Hepatocyte (in vitro differentiated cells): Measurements from ENCODE around the gene PRDM15. TPM values are rescaled to one million over a fixed set of nuclear protein-coding genes. Genes with fewer than 3 reads are reported as not detected.

Experiments used
- DNase-seq: peaks from one replicate; pipeline ENCODE4 v3.0.0-alpha.2; 2016; ENCODE audit warnings: low spot score
- H2AFZ ChIP-seq: fragments of 200-600 bp; sonication (generic); 2 replicates; pipeline ENCODE4 v1.6.0; 2016; ENCODE audit warnings: antibody characterized with exemption, mild to moderate bottlenecking
- H3K27ac ChIP-seq: fragments of 200-600 bp; sonication (generic); 2 replicates; pipeline ENCODE4 v1.5.1; 2016; ENCODE audit warnings: mild to moderate bottlenecking
- H3K27me3 ChIP-seq: fragments of 200-600 bp; sonication (generic); 2 replicates; pipeline ENCODE4 v1.6.1; 2016
- H3K36me3 ChIP-seq: fragments of 200-600 bp; sonication (generic); replicated peaks from 2 replicates; pipeline ENCODE4 v1.5.1; 2016; ENCODE audit warnings: low read depth; ENCODE audit not compliant: insufficient read depth
- H3K4me1 ChIP-seq: fragments of 200-600 bp; sonication (generic); 2 replicates; pipeline ENCODE4 v1.5.1; 2016; ENCODE audit warnings: mild to moderate bottlenecking, moderate library complexity; ENCODE audit not compliant: insufficient read depth
- H3K4me2 ChIP-seq: fragments of 200-600 bp; sonication (generic); 2 replicates; pipeline ENCODE4 v1.6.0; 2016
- H3K4me3 ChIP-seq: fragments of 200-600 bp; sonication (generic); 2 replicates; pipeline ENCODE4 v1.5.1; 2016; ENCODE audit warnings: mild to moderate bottlenecking
- H3K79me2 ChIP-seq: fragments of 200-600 bp; sonication (generic); 2 replicates; pipeline ENCODE4 v1.6.0; 2017; ENCODE audit warnings: mild to moderate bottlenecking
- H3K9me2 ChIP-seq: fragments of 200-600 bp; sonication (generic); replicated peaks from 2 replicates; pipeline ENCODE4 v1.6.0; 2017; ENCODE audit warnings: mild to moderate bottlenecking; ENCODE audit not compliant: insufficient read depth
- H3K9me3 ChIP-seq: fragments of 200-600 bp; sonication (generic); 2 replicates; pipeline ENCODE4 v1.5.1; 2016; ENCODE audit warnings: low read depth, mild to moderate bottlenecking
- H4K20me1 ChIP-seq: fragments of 200-600 bp; sonication (generic); 2 replicates; pipeline ENCODE4 v1.6.0; 2016; ENCODE audit warnings: mild to moderate bottlenecking; ENCODE audit not compliant: insufficient read depth, poor library complexity, severe bottlenecking
- CTCF ChIP-seq: fragments of 200-600 bp; sonication (generic); IDR thresholded peaks from 2 replicates; pipeline ENCODE4 v1.5.1; 2016; ENCODE audit warnings: antibody characterized with exemption, mild to moderate bottlenecking; ENCODE audit not compliant: poor library complexity
- EZH2 ChIP-seq: fragments of 200-600 bp; sonication (generic); IDR thresholded peaks from 2 replicates; pipeline ENCODE4 v1.6.1; 2016; ENCODE audit warnings: antibody characterized with exemption, mild to moderate bottlenecking, borderline replicate concordance
- EZH2phosphoT487 ChIP-seq: fragments of 200-600 bp; sonication (generic); IDR thresholded peaks from one replicate; pipeline ENCODE4 v1.6.1; 2018; ENCODE audit warnings: antibody characterized with exemption, mild to moderate bottlenecking, low read depth, moderate library complexity; ENCODE audit not compliant: unreplicated experiment, severe bottlenecking
- WGBS: methylation state at CpG from one replicate; pipeline ENCODE4 v1.1.6; 2016; ENCODE audit warnings: low lambda C conversion rate; ENCODE audit errors: missing lambda C conversion rate; 5-methylcytosine and 5-hydroxymethylcytosine counted together
- polyA plus RNA-seq: library from polyadenylated mRNA; unstranded; fragments of >200 nt; fragmentation: Nextera tagmentation; extraction: Ambion mirVana; gene quantifications from 2 replicates; pipeline ENCODE4 v1.2.1, GENCODE V29; 2016
- total RNA-seq: library from RNA; depleted of rRNA; stranded (reverse); fragments of >200 nt; gene quantifications from 2 replicates; pipeline ENCODE4 v1.2.3, GENCODE V29; 2014

PRDM15 gene
- total and polyA plus RNA-seq, 2 experiments from 2014 or later = 3.0 to 4.7 TPM

DNA sequence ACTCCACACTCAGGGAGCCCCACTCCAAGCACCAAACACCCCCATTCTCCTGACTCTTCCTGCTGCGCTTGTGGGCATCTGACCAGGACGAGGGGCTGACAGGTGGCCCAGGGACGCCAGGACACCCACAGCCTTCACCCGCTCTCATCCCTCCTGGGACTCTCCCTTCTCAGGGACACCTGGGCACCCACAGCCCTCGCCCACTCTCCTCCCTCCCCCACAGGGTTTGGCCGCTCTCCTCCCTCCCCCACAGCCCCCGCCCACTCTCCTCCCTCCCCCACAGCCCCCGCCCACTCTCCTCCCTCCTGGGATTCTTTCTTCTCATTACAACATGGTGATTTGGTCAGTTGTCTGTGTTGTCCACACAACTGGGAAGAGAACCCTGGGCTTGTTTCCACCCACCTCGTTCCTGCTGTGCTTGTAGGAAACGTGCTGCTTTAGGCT lies 43.4 kb downstream of the PRDM15 start:
- DNase-seq = no peak
- TF ChIP-seq EZH2phosphoT487 (no peak), EZH2 (no peak), CTCF (no peak)
- Histone ChIP-seq H3K4me3 (no peak overlapping the region), H3K27me3 (no peaks in the 10 kb centered on the region), H3K79me2 (no peaks in the 10 kb centered on the region), H3K36me3 (no peaks in the 10 kb centered on the region), H3K4me1 (no peaks in the 10 kb centered on the region), H3K9me2 (no peaks in the 10 kb centered on the region), H2AFZ (no peak overlapping the region), H3K4me2 (no peak overlapping the region), H3K9me3 (no peaks in the 10 kb centered on the region), H3K27ac (no peak overlapping the region), H4K20me1 (no peaks in the 10 kb centered on the region)
- WGBS = 83% methylated on average over 7 of the region's 10 CpGs

DNA sequence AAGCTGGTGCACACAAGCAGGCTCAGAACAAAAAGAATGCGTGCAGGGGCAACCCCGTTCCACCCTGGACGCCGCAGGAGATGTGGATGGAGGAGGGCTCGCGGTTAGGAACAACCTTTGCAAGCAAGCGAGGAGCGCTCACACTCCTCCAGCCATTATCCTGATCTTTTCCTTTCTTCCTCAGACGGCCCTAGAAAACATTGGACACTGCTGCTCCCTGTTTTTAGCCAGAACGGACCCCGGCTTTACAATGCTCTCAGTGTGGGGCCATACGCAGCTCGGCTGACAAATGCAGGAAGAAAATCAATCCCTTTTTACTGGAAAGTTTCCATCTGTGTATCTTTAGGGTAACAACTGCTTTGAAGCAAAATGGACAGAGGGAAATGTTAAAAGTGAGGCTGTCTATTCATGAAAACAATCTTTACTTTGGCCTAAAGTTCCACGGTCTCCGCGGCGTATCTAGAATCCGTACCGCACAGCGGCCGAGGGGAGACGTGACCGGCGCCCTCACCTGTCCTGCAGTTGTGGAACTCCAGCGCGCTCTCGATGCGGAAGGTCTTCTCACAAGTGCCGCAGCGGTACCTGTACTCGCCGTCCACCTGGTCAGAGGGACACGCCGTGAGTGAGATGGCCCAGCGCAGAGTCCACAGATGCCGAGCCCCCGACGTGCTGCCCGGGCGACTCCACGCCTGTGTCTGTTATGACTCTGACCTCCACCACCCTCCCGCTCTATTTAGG lies 44.0 kb downstream of the PRDM15 start:
- no peaks in the 10 kb centered on the region for H3K79me2 ChIP-seq
- no peaks in the 10 kb centered on the region for H3K4me1 ChIP-seq
- no peak overlapping the region for H3K27ac ChIP-seq
- H3K36me3 ChIP-seq = no peaks in the 10 kb centered on the region
- TF ChIP-seq CTCF (no peak), EZH2phosphoT487 (no peak), EZH2 (no peak)
- H3K9me3 ChIP-seq = no peaks in the 10 kb centered on the region
- WGBS = 96% methylated on average over 42 of the region's 42 CpGs
- no peak overlapping the region for H2AFZ ChIP-seq
- no peaks in the 10 kb centered on the region for H3K9me2 ChIP-seq
- H4K20me1 ChIP-seq = no peaks in the 10 kb centered on the region
- DNase-seq = no peak
- no peak overlapping the region for H3K4me3 ChIP-seq
- no peak overlapping the region for H3K4me2 ChIP-seq
- no peaks in the 10 kb centered on the region for H3K27me3 ChIP-seq

GRCh38 chr21:41834252-41834925 lies 44.8 kb downstream of the PRDM15 start:
- TF ChIP-seq EZH2phosphoT487 (no peak), CTCF (no peak), EZH2 (no peak)
- Histone ChIP-seq H4K20me1 (no peaks in the 10 kb centered on the region), H3K9me2 (no peaks in the 10 kb centered on the region), H3K27me3 (no peaks in the 10 kb centered on the region), H3K79me2 (no peaks in the 10 kb centered on the region), H2AFZ (no peak overlapping the region), H3K4me3 (no peak overlapping the region), H3K36me3 (no peaks in the 10 kb centered on the region), H3K4me2 (no peak overlapping the region), H3K4me1 (no peaks in the 10 kb centered on the region), H3K9me3 (no peaks in the 10 kb centered on the region), H3K27ac (no peak overlapping the region)
- 91% methylated on average over 25 of the region's 25 CpGs for WGBS
- DNase-seq = no peak
